CD4-positive, CD25-positive, alpha-beta regulatory T cell (primary cell): ENCODE data around the gene PRKRA. TPM values are rescaled to one million over a fixed set of nuclear protein-coding genes. Genes with fewer than 3 reads are reported as not detected.
"Not testable (repeated sequence)": the region's sequence is repeated elsewhere in the genome, so short reads cannot be mapped to it uniquely, and the experiment has no call there.

Experiments
- ATAC-seq, 2 donors: fragments of 150-1000 bp; cut with Tn5 transposase; one replicate each; pipeline ENCODE4 v1.10.0; 2021; ENCODE audit warnings: low read depth in 2 of 2, moderate number of reproducible peaks in 2 of 2, moderate library complexity in 1 of 2
- DNase-seq, 3 donors: peaks; one replicate each; pipeline versions ENCODE4 v3.0.0 to v3.0.0-alpha.2; 2012 to 2022; ENCODE audit warnings: mixed read lengths in 1 of 3
- H3K27ac ChIP-seq: one replicate; pipeline ENCODE4 v1.7.0; 2013; ENCODE audit warnings: mild to moderate bottlenecking, low read length; ENCODE audit not compliant: insufficient read depth, poor library complexity, severe bottlenecking
- H3K27me3 ChIP-seq: one replicate; pipeline ENCODE4 v1.7.0; 2013; ENCODE audit warnings: low read length; ENCODE audit not compliant: control insufficient read depth, insufficient read depth
- H3K36me3 ChIP-seq: one replicate; pipeline ENCODE4 v1.7.0; 2013; ENCODE audit warnings: mild to moderate bottlenecking, low read length, moderate library complexity; ENCODE audit not compliant: control insufficient read depth, insufficient read depth
- H3K4me1 ChIP-seq: 2 replicates; pipeline ENCODE4 v1.7.0; 2013; ENCODE audit warnings: mild to moderate bottlenecking, low read length; ENCODE audit not compliant: insufficient read depth, control insufficient read depth, poor library complexity, severe bottlenecking
- H3K4me3 ChIP-seq: one replicate; pipeline ENCODE4 v1.7.0; 2013; ENCODE audit warnings: low read depth, mild to moderate bottlenecking, low read length, moderate library complexity
- H3K9me3 ChIP-seq, 2 experiments: 1 replicate in 1 of 2; 2 replicates in 1 of 2; pipeline ENCODE4 v1.7.0; 2013; ENCODE audit warnings: low read length in 2 of 2, mild to moderate bottlenecking in 1 of 2, moderate library complexity in 1 of 2; ENCODE audit not compliant: control insufficient read depth in 2 of 2
- H3K27ac Mint-ChIP-seq, 3 donors: one replicate each; pipeline ENCODE4 v1.8.0; 2020 to 2022; ENCODE audit warnings: mild to moderate bottlenecking in 3 of 3, mixed read lengths in 3 of 3, moderate library complexity in 2 of 3
- H3K27me3 Mint-ChIP-seq: one replicate; pipeline ENCODE4 v1.8.0; 2022; ENCODE audit warnings: mild to moderate bottlenecking, mixed read lengths
- H3K36me3 Mint-ChIP-seq: one replicate; pipeline ENCODE4 v1.8.0; 2020; ENCODE audit warnings: mixed read lengths
- H3K4me1 Mint-ChIP-seq, 4 donors: one replicate each; pipeline ENCODE4 v1.8.0; 2020 to 2022; ENCODE audit warnings: mixed read lengths in 4 of 4, mild to moderate bottlenecking in 1 of 4
- H3K4me3 Mint-ChIP-seq, 4 donors: one replicate each; pipeline ENCODE4 v1.8.0; 2020 to 2022; ENCODE audit warnings: mild to moderate bottlenecking in 4 of 4, mixed read lengths in 4 of 4, moderate library complexity in 3 of 4
- H3K9me3 Mint-ChIP-seq, 7 donors: one replicate each; pipeline ENCODE4 v1.8.0; 2020 to 2022; ENCODE audit warnings: mixed read lengths in 7 of 7, mild to moderate bottlenecking in 3 of 7, moderate library complexity in 2 of 7
- polyA plus RNA-seq, 4 donors: library from polyadenylated mRNA; unstranded; fragments of 300-500 nt; fragmentation: Illumina TruSeq; gene quantifications; one replicate each; pipeline ENCODE4 v1.2.3, GENCODE V29; 2021
- total RNA-seq: library from RNA; stranded (reverse); gene quantifications from one replicate; pipeline ENCODE4 v1.2.3, GENCODE V29; 2022

Gene PRKRA
- total and polyA plus RNA-seq, 5 donors from 2014 or later = 50.8 to 103 (median 53.3) TPM

DNA sequence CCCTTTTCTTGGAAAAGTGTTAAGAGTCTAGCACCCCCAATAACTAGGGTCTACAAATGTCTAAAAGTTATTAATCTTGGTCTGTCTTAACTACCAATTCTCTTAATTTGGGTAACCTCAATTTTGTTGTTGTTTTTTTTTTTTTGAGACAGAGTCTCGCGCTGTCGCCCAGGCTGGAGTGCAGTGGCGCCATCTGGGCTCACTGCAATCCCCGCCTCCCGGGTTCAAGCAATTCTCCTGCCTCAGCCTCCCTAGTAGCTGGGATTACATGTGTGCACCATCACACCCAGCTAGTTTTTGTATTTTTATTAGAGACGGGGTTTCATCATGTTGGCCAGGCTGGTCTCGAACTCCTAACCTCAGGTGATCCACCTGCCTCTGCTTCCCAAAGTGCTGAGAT is 38.5 kb downstream of the PRKRA start:
- H3K9me3 Mint-ChIP-seq, H3K36me3 ChIP-seq, DNase-seq, H3K27me3 Mint-ChIP-seq, ATAC-seq, H3K9me3 ChIP-seq, H3K27me3 ChIP-seq, H3K4me3 ChIP-seq, H3K27ac ChIP-seq, H3K36me3 Mint-ChIP-seq: not testable (repeated sequence)
- Mint-ChIP-seq H3K27ac (peak overlapping the region in 2 of 3 donors; percentile 95 to 98), H3K4me1 (peaks cover 8 to 37% (median 20%) of the 10 kb centered on the region in 4 donors), H3K4me3 (peak overlapping the region; percentile 87 to 91 (median 89))
- H3K4me1 ChIP-seq = peaks cover 14% of the 10 kb centered on the region

- no peaks in the 10 kb centered on the region for H3K9me3 ChIP-seq
- Mint-ChIP-seq H3K27me3 (no peaks in the 10 kb centered on the region), H3K4me3 (peak overlapping the region; percentile 14 to 91 (median 44)), H3K36me3 (no peaks in the 10 kb centered on the region), H3K4me1 (peaks cover 8 to 35% (median 20%) of the 10 kb centered on the region in 4 donors), H3K9me3 (peaks cover 0 to 1% (median 0%) of the 10 kb centered on the region in 7 donors), H3K27ac (peak overlapping the region in 1 of 3 donors; percentile 40)
- ATAC-seq (no peak), DNase-seq (no peak)
- no peak overlapping the region for H3K4me3 ChIP-seq
- no peaks in the 10 kb centered on the region for H3K27me3 ChIP-seq
- H3K27ac ChIP-seq = no peak overlapping the region
- H3K36me3 ChIP-seq = no peaks in the 10 kb centered on the region
- peaks cover 14% of the 10 kb centered on the region for H3K4me1 ChIP-seq
Measured at GRCh38 chr2:178412047-178412446, 38.9 kb downstream of the PRKRA start.

DNA sequence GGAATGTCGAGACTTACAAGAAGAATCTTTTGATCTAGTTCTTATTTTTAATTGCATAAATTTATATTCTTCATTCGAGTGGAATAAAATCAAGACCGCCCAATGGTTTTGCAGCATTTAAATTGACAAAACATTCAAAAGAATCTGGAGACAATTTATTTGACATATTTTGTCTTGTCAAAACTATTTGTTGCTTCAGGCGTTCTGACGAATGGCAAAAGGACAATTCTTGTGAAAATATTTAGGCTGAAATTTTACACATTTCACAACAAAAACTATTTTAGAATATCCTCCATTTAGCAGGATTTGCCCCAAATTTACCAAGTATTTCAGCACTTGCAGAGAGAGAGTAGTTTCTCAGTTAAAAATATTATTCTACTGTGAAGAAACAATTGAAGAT is 41.7 kb downstream of the PRKRA start:
- H3K4me1 Mint-ChIP-seq = peaks cover 6 to 19% (median 12%) of the 10 kb centered on the region in 4 donors
- peaks cover 0 to 1% (median 0%) of the 10 kb centered on the region in 7 donors for H3K9me3 Mint-ChIP-seq
- H3K27me3 Mint-ChIP-seq = no peaks in the 10 kb centered on the region
- no peak for ATAC-seq
- DNase-seq = no peak
- Histone ChIP-seq H3K36me3 (no peaks in the 10 kb centered on the region), H3K4me1 (peaks cover 5% of the 10 kb centered on the region), H3K4me3 (no peak overlapping the region), H3K9me3 (no peaks in the 10 kb centered on the region), H3K27me3 (no peaks in the 10 kb centered on the region), H3K27ac (no peak overlapping the region)
- no peaks in the 10 kb centered on the region for H3K36me3 Mint-ChIP-seq
- no peak overlapping the region for H3K27ac Mint-ChIP-seq
- no peak overlapping the region for H3K4me3 Mint-ChIP-seq

DNA sequence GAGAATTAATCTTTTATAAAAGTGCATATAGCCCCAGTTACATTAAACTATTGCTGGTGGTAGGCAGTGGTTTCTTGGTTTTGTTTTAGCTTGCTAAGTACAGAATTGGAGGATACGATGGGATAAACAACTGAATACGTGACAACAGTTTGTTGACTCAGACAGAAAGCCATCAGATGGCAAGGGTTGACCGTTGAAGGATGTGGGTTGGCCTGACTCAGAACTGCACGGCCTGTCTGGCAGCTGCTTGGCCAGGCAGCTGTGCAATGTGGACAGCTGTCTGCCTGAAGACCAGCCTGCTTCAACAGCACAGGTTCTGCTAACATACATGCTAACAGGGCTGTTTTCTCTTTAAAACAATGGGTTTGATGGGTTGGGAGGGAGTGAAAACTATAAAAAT is 46.6 kb downstream of the PRKRA start:
- Histone ChIP-seq H3K27me3 (no peaks in the 10 kb centered on the region), H3K9me3 (no peaks in the 10 kb centered on the region), H3K4me1 (no peaks in the 10 kb centered on the region), H3K36me3 (no peaks in the 10 kb centered on the region), H3K27ac (no peak overlapping the region), H3K4me3 (peak overlapping the region; percentile 58)
- no peaks in the 10 kb centered on the region for H3K9me3 Mint-ChIP-seq
- H3K4me3 Mint-ChIP-seq = peak overlapping the region; percentile 2 to 70 (median 30)
- DNase-seq = peak in 1 of 3 donors; percentile 81
- no peaks in the 10 kb centered on the region for H3K36me3 Mint-ChIP-seq
- ATAC-seq = peak; percentile 34 to 37
- H3K27me3 Mint-ChIP-seq = no peaks in the 10 kb centered on the region
- H3K27ac Mint-ChIP-seq = peak overlapping the region; percentile 45 to 89 (median 80)
- peaks cover 10 to 15% (median 13%) of the 10 kb centered on the region in 4 donors for H3K4me1 Mint-ChIP-seq

DNA sequence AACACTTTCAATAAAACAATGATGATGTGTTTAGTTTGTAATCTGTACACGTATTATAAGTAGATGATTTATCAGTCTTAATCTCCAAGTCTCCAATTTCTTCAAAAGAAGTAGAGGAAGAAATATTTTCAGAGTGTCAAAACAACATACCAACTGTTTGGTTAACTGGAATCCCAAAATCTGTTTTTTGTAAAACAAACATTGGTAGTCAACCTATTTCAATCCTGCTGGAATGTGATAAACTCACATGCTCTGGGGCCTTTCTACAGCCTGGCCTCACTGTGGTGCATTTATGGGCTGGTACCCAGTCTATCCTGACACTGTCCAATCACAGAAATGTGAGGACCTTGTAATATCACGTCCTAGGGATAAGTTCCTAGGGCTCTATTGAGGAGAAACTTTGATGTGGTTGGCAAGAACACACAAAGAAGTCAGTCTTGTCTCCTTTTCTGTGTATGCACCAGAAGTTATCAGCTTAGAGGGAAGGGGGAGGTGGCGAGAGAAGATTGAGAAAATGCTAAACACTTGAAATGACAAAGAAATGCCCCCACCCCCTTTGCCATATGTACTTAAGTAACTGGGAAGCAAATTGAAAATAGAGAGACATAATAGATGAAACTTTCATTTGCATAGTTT is 47.2 kb downstream of the PRKRA start:
- H3K27ac ChIP-seq = no peak overlapping the region
- peak overlapping the region; percentile 58 for H3K4me3 ChIP-seq
- ATAC-seq (no peak), DNase-seq (peak in 1 of 3 donors; percentile 54)
- H3K36me3 Mint-ChIP-seq = no peaks in the 10 kb centered on the region
- H3K9me3 ChIP-seq = no peaks in the 10 kb centered on the region
- peak overlapping the region in 3 of 4 donors; percentile 6 to 70 (median 22) for H3K4me3 Mint-ChIP-seq
- H3K27ac Mint-ChIP-seq = peak overlapping the region in 2 of 3 donors; percentile 45 to 80
- peaks cover 10 to 15% (median 13%) of the 10 kb centered on the region in 4 donors for H3K4me1 Mint-ChIP-seq
- H3K27me3 Mint-ChIP-seq = no peaks in the 10 kb centered on the region
- H3K4me1 ChIP-seq = no peaks in the 10 kb centered on the region
- no peaks in the 10 kb centered on the region for H3K9me3 Mint-ChIP-seq
- no peaks in the 10 kb centered on the region for H3K27me3 ChIP-seq
- no peaks in the 10 kb centered on the region for H3K36me3 ChIP-seq

- H3K36me3 Mint-ChIP-seq = no peaks in the 10 kb centered on the region
- ATAC-seq = no peak
- Histone ChIP-seq H3K9me3 (no peaks in the 10 kb centered on the region), H3K4me3 (no peak overlapping the region), H3K27me3 (no peaks in the 10 kb centered on the region), H3K27ac (no peak overlapping the region), H3K36me3 (no peaks in the 10 kb centered on the region), H3K4me1 (no peaks in the 10 kb centered on the region)
- DNase-seq = no peak
- no peaks in the 10 kb centered on the region for H3K9me3 Mint-ChIP-seq
- H3K27me3 Mint-ChIP-seq = no peaks in the 10 kb centered on the region
- peaks cover 10 to 15% (median 13%) of the 10 kb centered on the region in 4 donors for H3K4me1 Mint-ChIP-seq
- no peak overlapping the region for H3K4me3 Mint-ChIP-seq
- H3K27ac Mint-ChIP-seq = peak overlapping the region in 1 of 3 donors; percentile 63
Measured at GRCh38 chr2:178401994-178402437, 49.0 kb downstream of the PRKRA start.

- no peaks in the 10 kb centered on the region for H3K36me3 Mint-ChIP-seq
- Histone ChIP-seq H3K36me3 (no peaks in the 10 kb centered on the region), H3K4me1 (no peaks in the 10 kb centered on the region), H3K9me3 (no peaks in the 10 kb centered on the region), H3K27me3 (peaks cover 8% of the 10 kb centered on the region), H3K27ac (no peak overlapping the region), H3K4me3 (no peak overlapping the region)
- H3K4me1 Mint-ChIP-seq = no peaks in the 10 kb centered on the region
- DNase-seq = peak in 2 of 3 donors; percentile 54 to 65
- H3K27me3 Mint-ChIP-seq = peaks cover 24% of the 10 kb centered on the region
- H3K27ac Mint-ChIP-seq = no peak overlapping the region
- no peaks in the 10 kb centered on the region for H3K9me3 Mint-ChIP-seq
- no peak overlapping the region for H3K4me3 Mint-ChIP-seq
- ATAC-seq = peak; percentile 39 to 62
Measured at GRCh38 chr2:178397002-178397605, 53.9 kb downstream of the PRKRA start.
